IPS-NIHi7 (cell line): ENCODE data around the gene PCDH19.

Experiments used
- DNase-seq: peaks from one replicate; pipeline ENCODE4 v3.0.0; 2012; ENCODE audit warnings: mixed read lengths; ENCODE audit errors: extremely low spot score

Gene PCDH19

GRCh38 chrX:100299559-100299958, 110.5 kb downstream of the PCDH19 start:
- DNase-seq = no peak

GRCh38 chrX:100297728-100298127, 112.3 kb downstream of the PCDH19 start:
- DNase-seq = no peak

DNA sequence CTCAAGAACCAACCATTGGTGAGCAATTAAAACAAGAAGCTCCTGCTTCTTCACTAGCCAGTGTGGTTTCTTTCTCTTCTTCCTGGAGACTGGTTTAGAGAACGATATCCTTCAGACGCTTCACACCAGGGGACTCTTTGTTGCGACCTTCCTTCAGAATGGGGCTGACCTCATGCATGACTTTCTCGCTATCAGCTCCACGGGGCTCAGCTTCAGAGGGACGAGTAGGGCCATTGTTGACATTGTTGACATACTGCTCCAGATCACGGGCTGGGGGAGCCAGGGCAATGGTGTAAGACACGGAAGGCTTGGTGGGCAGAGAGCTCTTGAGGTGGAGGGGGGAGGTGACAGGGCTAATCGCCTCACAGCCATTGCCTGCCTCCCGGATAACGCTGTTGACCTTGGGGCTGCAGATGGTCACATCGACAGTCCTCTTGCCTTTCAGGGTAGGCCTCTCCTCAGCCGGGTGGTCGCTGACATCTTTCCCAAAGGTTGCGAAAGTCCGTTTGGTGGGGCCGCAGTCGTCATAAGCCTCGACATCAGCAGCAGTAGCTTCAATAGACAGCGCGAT, 113.8 kb downstream of the PCDH19 start:
- peak; percentile 73 for DNase-seq

DNA sequence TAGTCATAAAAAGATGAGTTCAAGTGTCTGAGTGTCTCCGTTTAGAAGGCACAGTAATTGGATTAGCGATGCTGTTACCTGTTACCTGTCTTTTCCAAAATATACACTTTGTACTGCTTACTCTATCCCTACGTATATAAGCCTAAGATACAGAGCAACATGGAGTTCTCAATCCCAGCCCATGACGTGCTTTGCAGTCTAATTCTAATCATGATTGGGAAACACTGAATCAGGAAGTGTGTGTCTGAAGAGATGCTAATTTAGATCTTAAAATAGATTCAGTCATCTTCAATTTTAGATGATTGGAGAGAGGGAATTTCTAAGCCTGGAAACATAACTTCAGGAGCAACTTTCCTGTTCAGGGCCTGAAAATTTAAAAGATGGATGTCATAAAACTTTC, 115.1 kb downstream of the PCDH19 start:
- DNase-seq = no peak

DNA sequence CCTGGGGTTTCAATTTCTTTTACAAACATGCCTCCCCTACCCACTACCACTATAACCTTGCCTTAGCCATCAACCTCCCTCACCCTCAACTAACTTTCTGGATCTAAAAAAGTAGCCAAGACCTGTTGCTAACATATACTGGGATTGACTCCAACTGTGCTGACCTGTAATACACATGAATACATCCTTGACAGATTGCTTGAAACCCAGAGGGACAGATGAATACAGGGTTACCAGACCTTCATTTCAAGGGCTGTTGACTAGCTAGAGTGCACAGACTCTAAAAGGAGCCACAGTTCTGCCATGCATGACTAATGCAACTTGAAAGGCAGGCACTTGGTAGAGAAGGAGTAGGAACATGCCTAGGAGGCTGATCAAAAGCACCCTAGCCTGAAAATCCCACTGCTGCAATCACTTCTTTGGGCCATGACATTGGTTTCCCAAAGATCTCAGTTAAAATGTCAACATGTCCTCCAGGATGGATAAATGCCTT, 121.0 kb downstream of the PCDH19 start:
- no peak for DNase-seq

DNA sequence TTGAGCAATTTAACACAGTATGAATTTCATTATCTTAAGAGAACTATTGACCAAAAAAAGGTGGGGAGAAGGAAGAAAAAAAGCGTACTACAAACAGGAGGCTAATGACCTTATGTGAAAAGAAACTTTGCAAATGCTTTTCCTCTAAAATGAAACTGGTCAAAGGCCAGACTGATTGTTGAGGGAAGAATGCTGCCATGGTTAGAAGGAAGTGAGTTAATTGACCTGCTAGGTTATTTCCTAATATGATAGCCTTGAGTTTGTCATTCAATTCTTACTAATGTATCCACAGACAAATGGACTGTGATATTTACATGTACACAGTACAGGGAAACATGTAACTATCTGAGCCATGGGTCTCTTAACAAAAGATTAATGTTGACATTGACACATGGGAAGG, 132.8 kb downstream of the PCDH19 start:
- DNase-seq = no peak

DNA sequence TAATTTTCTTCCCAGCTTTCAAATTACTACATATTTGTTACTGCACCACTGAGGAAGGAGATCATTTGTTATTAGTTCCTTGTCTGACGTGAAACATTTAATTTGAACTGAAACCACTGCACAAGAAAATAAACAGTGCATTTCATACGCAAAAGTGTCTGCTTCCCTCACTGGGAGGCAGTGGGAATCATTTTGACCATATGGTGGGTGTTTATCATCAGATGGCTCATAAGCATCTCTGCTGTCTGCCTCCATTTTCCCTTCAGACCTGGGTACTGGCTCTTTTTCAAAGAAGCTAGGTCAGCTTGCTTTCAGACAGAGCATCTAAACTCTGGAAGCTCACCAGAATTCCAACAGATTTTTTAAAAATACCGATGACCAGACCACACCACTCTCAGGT, 135.2 kb downstream of the PCDH19 start:
- DNase-seq = no peak

DNA sequence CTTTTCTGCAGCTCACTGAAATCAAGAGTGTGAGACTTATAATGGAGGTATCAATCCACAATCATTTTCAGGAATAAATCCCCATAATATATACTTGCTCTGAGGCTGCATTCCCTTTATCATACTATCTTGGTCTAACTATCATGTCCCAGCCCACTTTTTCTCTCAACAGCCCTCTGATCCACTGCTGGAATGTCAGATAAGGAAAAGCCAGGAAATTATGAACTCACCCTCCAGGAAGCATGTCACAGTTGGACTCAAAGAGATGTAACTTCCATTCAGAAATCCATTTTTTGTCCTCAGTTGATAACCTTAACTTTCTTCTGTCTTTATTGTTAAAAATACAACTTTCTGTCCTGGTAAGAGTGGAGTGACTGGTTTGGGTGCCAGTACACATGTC, 144.9 kb downstream of the PCDH19 start:
- peak; percentile 2 for DNase-seq

DNA sequence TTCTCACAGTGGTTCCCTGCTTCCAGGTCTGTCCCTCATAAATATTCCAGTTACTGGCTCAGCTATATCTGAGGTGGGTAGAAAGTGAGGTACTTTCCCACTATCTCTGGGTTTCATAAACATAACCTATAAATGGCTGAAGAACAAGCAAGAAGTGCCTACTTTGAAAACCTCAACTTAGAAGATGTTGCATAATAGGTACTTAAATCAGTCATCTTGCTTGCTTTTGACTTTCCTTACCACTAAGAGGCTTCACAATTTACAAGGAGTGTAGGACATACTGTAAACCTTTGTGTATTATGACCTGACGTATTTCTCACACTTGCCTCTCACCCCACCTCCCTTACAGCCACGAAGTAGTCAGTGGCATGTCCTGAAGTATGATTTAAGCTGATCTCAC, 145.9 kb downstream of the PCDH19 start:
- peak; percentile 0 for DNase-seq

DNA sequence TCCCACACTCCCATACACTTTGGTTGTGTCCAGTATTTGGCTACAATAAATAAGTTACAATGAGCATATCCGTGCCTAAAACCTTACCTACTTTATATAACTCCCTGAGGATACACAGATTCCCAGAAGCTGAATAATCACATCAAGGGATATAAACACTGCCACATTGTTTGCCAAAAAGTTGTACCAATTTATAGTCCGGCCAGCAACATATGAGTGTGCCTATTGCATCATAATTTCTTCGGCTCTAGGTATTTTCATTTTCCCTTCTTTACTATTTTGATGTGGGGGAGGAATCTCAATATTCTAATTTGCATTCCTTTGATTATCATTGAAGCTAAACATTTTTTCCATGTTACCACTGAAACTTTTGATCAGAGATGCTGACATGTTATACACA, 146.4 kb downstream of the PCDH19 start:
- DNase-seq = no peak

DNA sequence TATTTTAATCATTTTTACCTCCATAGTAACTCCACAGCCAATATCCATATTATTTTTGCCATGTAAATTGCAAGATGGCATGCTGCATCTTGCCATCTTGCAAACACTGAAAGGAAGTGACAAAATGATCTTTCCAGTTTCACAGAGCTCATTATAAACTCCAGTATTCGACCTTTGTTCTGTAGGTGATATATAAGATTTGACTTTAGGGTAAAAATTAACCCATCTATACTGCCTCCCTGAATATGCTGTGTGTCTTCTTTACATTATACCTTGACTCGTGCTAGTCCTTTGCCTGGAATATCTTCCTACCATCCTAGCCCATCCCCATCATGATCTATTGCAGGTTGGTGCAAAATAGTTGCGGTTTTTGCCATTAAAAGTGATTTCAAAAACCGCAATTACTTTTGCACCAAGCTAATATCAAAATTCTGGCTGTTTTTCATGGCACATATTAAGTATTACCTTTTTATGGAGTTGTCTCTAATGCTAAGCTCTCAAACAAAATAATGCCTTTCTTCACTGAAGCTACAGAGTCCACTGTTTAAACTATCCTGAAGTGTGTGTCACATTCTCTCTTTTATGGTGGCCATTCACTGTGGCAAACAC, 161.1 kb downstream of the PCDH19 start:
- no peak for DNase-seq

DNA sequence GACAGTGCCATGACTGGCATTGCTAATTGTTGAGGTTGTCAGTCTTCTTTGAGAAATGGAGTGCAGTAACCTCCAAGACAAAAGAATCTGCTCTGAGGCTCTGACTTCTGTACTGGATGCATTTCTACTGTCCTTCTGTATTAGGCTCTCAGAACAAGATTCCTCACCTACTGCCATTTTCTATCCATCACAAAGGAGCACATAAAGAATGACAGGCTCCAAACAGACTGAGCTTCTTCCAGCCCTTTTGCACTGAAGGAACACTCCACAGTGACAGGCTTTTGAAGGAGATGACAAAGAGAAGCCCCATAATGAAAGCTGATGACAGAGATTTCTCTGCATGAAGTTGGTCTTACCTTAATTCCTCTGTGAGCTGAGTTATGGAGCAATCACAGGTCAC, 162.2 kb downstream of the PCDH19 start:
- no peak for DNase-seq

GRCh38 chrX:100244681-100245080, 165.4 kb downstream of the PCDH19 start:
- no peak for DNase-seq
